Right forelimb (tissue), 1 donor: ENCODE results near the gene NUFIP2.
"Not testable (repeated sequence)": the region's sequence is repeated elsewhere in the genome, so short reads cannot be mapped to it uniquely, and the experiment has no call there.

ENCODE experiments used
- DNase-seq: peaks from one replicate; pipeline ENCODE4 v3.0.0-alpha.2; 2018

The NUFIP2 gene

DNA sequence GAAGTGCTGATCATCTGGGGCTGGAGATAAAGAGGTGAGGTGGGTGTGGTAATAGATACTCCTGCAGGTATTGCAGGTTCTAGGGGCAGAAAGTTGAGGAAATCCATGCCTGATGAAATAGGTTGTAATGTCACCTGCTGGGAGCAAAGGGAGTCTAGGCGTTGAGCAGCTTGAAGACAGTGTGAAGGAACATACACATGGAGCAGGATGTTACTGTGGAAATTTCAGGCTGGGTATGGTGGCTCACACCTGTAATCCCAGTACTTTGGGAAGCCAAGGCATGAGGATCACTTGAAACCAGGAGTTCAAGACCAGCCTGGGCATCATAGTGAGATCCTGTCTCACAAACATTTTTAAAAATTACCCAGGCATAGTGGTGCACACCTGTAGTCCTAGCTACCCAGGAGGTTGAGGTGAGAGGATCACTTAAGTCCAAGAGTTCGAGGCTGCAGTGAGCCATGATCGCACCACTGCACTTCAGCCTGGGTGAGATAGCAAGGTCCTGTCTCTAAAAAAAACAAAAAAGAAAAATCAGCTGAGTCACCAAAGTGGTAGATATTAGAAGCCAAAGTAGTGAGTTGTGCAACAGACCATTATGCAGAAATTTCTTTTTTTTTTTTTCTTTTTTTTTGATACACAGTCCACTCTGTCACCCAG lies 56.3 kb downstream of the NUFIP2 start:
- DNase-seq, result no peak

DNA sequence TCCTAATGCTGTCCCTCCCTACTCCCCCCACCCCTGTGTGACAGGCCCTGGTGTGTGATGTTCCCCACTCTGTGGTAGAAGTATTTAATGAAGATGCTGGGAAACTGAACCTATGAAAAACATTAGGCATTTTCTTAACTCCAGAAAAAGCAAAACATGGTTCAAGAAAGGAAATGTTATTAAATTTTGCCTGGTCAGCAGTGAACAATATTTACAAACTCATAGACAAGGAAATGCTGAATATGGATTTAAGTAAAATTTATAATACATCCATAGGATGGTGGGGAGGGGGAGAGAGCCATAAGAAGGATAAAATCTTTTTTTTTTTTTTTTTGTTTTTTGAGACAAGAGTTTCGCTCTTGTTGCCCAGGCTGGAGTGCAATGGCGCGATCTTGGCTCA lies 58.0 kb downstream of the NUFIP2 start:
- no peak for DNase-seq

DNA sequence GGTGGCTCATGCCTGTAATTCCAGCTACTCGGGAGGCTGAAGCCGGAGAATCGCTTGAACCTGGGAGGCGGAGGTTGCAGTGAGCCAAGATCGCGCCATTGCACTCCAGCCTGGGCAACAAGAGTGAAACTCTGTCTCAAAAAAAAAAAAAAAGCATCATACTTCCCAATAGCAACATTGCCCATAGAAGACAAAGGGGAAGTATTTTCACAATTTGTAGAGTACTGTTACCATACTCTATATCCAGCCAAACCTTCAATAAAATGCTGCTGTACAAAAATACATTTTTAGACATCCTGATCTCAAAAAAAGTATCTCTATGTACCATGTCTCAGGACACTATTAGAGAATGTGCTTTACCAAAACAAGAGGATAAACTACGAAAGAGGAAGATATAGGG lies 59.0 kb downstream of the NUFIP2 start:
- DNase-seq, result not testable (repeated sequence)

DNA sequence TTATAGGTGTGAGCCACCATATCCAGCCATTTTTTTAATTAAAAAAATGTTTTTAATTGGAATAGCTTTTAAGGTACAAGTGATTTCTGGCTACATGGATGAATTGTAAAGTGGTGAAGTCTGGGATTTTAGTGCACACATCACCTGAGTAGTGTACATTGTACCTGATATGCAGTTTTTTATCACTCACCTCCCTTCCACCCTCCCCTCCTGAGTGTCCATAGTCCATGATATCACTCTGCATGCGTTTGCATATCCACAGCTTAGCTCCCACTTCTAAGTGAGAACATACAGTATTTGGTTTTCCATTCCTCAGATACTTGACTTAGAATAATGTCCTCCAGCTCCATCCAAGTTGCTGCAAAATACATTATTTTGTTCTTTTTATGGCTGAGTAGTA lies 60.6 kb downstream of the NUFIP2 start:
- DNase-seq, result no peak

DNA sequence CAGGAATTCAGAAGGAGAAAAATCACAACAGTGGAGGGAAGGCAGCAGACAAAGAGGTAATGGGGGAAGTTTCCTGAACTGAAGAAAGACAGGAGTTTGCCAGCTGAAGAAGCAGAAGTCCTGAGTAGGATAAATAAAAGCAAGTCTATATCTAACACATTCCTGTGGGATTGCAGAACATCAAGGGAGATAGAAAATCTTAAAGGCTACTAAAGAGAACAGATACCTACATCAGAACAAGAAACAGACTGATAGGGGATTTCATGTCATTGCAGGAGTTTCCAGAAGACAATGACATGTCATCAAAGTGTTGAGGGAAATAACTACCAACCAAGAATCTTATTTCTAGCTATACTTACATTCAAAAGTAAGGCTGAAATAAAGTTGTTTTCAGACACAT lies 68.6 kb downstream of the NUFIP2 start:
- DNase-seq, result no peak

DNA sequence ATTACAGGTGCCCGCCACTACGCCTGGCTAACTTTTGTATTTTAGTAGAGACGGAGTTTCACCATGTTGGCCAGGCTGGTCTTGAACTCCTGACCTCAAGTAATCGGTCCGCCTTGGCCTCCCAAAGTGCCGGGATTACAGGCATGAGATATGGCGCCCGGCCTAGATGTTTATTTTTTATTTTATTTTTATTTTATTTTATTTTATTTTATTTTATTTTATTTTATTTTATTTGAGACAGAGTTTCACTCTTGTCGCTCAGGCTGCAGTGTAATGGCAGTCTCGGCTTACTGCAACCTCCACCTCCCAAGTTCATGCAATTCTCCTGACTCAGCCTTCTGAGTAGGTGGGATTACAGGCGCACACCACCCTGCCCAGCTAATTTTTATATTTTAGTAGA lies 72.6 kb downstream of the NUFIP2 start:
- not testable (repeated sequence) for DNase-seq

DNA sequence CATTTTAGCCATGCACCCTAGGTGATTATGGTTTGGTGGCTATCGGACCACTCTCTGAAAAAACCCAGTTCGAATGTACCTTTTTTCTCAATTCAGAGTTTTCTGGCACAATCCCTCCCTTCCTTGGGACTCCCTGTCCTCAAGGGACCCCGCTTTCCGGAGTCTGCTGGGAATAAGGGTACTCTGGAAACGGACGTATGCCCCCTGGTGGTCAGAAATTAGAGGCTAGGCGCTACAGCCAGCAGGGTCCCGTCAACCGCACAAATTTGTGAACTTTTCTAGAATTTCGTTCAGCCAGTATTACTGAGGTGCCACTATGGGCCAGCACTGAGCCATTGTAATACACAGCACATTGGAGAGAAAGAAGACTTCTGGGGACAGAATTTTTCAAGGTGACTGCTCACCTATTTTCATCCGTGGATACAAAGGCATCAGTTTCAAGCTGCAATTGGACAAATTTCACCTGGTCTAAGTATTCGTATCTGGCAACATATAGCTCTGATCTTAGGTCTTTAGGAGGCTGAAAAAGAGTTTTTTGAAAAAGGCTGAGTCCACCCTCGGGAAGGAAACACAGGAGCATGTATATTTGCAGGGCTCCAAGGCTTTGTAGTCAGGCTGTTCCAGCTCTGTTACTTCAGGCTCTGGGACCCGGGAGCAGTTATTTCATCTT lies 74.4 kb downstream of the NUFIP2 start:
- peak; percentile 81 for DNase-seq

DNA sequence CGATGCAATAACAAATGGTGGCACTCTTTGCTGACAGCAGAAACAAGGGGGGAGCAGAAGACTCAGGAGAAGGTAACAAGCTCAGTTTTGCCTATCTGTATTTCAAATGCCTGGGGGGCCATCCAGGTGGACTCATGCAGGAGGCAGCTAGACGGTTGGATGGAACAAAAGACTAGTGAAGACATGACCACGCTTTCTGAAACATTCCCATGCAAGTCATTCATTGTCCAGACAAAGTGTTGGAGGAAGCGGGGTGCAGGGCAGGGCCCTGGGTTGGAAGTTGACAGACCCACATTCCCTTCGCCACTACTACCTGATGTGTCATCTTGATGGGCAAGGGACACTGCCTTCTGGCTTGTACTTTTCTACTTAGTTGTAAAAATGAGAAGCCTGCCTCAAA lies 77.1 kb downstream of the NUFIP2 start:
- no peak for DNase-seq

DNA sequence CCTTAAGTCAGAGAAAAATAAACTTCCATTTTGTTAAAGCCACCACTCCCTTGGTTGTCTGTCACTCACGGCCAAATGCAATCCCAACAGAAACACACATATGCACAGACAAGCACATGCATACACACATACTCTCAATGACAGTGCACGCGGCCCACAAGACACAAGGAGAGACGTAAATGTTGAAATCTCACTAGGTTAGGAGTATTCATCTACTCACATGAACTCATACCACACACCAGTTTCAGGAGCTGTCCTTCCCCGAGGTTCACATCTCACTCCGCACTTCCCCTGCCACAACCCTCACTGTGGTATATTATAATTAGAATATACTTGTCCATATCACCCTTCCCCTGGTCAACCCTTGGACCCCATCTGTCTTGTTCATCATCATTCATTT lies 77.8 kb downstream of the NUFIP2 start:
- no peak for DNase-seq

DNA sequence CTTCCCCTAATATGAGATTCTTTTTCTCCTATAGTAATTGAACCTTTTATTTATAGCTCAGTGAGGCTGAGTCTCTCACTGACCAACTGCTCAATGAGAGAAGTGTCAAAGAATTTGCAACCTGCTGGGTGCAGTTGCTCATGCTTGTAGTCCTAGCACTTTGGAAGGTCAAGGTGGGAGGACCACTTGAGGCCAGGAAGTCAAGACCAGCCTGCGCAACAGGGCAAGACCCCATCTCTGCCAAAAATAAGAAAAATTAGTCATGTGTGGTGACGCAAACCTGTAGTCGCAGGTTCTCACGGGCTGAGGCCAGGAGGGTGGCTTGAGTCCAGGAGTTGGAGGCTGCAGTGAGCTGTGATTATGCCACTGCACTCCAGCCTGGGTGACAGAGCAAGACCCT lies 78.2 kb downstream of the NUFIP2 start:
- no peak for DNase-seq

DNA sequence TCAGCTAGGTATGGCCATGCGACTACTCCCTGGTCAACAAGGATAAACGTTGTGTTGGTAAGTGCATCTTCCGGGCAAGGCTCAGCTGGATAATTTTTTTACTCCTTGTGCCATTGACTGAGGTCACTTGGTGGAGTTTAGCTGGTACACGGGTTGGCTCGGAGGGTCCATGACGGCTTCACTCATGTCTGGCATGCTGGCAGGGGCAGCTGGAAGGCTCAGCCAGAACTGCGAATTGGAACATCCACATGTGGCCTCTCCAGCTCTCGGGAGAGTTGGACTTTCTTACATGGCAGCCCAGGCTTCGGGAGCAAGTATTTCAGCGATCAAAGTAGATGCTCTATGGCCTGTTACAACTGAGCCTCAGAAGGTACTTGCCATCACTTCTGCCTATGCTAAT lies 78.8 kb downstream of the NUFIP2 start:
- DNase-seq, result no peak

DNA sequence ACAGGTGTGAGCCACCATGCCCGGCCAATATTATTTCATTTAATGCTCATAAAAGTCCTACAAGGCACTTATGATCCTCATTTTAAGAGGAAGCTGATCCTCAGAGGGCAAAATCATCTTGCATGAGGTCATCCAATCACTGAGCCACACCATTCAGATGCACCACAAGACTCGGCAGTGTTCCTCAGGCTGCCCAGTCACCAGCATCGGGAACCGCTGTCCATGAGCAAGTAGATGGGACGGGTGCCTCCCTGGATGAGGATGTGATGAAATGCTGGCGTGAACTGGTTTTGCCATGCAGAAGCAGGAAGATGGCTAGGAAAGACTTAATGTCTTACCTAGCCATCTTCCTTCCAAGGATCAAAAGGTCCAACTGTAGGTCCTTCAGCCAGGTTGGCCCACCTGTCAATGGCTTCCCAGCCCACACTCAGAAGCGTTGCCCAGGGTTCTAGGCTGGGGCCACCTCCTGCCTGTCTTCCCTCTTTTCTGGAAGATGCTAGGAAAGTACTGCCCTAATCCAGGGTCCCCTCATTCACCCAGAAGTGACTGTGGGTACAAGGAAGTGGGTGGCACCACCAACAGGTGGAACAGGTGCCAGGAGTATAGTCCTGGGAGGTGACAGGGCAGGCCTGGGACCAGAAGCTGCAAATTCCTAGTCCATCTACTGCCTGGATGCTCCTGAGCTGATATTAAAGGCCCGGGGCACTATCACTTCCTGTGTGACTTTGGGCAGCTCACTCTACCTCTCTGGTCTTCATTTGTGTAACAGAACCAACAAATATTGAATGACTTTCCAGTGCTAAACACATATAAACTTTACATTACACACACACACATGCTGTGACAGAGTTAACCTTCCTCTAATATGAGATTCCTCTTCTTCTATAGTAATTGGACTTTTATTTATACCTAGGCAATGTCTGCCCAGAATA lies 79.5 kb downstream of the NUFIP2 start:
- DNase-seq, result no peak

DNA sequence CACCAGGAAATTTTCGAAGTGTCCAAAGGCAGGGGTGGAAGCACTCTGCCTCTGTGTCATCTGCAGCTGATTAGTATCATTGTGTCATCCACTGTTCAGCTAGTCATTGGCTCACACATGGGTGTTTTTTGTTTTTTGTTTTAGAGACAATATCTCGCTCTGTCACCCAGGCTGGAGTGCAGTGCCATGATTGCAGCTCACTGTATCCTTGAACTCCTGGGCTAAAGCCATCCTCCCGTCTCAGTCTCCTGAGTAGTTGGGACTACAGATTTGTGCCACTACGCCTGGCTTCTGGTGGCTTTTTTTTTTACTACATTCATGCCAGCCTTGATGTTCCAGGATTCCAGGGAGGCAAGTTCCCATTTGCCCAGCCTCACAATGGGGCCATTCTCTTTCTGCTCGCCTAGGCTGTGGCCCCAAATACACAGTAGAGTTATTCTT lies 81.2 kb downstream of the NUFIP2 start:
- no peak for DNase-seq

DNA sequence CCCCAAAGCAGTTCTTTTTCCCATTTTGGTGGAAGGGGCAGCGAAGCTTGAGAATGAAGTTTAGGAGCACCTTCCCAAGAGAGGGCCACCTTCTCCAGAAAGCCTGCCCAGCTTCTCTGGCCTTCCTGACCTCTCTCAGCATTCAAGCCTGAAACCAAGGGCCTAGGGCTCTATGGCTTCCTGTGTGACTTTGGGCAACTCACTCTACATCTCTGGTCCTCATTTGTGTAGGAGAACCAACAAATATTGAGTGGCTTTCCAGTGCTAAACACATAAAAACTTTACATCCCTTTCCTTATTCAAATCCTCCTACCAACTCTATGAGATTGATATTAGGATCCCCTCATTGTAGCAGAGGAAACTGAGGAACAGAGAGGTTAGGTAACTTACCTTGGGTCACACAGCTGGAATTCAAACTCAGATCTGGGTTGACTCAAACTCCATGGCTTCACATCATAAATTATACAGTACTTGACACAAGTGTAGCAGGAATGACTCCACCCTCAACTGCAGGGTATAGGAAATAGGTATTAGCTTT lies 81.8 kb downstream of the NUFIP2 start:
- DNase-seq, result no peak

DNA sequence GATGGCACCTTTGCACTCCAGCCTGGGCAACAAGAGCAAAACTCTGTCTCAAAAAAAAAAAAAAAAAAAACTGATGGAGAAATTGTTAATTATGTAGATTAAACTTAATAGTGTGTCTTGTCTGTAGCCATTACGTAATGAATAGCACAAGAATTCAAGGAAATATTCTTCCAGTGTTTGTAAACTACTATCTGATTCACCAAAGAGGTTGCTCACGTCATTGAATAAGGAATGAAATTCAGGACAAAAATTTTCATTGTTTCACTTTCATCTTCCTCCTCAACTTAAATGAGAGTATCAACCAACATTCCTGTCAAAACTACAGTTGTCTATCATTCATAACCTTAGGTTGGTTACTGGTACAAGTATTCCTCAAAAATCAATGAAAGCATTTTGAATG lies 83.1 kb downstream of the NUFIP2 start:
- no peak for DNase-seq

DNA sequence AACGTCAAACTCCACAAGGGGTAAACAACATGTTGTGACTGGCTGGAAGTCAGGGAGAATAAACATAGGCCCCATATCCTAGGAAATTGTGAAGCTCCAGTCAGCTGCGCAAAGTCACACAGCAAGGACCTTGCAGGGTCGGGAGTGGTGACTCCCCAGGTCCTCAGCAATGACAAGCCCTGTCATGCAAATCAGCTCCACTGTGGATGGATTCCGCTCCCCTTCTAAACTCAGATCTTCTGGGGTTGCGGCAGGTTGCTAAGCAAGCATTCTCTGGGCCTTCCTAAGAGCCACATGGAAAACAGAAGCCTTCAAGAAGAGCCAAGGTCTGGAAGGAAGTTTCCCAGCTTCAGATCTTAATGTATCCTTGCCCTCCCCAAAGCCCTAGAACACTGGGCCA lies 84.9 kb downstream of the NUFIP2 start:
- no peak for DNase-seq

DNA sequence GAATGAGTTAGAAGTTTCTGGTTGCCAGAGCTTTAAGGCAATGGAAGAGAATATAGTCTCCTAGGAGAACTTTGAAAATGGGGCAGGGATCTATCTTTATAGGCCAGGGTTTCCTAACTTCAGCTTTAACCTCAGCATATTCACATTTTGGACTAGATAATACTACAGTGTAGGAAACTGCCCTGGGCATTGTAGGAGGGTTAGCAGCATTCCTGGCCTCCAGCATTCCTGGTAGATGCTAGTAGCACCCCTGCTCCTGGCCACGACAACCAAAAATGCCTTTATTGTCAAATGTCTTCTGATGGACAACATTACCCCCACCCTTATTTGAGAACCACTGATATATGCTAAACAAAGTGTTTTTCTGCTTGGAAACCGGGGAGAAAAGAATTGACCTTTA lies 86.0 kb downstream of the NUFIP2 start:
- no peak for DNase-seq
